ENCODE measurements around the gene DOCK4. TPM values are rescaled to one million over a fixed set of nuclear protein-coding genes. Genes with fewer than 3 reads are reported as not detected.

Gene DOCK4
- total and polyA plus RNA-seq, 10 of the 15 experiments (the other 5 are each of a cell fraction or from before 2014, with no cell fraction given): 0.03 to 0.73 (median 0.38) TPM

DNA sequence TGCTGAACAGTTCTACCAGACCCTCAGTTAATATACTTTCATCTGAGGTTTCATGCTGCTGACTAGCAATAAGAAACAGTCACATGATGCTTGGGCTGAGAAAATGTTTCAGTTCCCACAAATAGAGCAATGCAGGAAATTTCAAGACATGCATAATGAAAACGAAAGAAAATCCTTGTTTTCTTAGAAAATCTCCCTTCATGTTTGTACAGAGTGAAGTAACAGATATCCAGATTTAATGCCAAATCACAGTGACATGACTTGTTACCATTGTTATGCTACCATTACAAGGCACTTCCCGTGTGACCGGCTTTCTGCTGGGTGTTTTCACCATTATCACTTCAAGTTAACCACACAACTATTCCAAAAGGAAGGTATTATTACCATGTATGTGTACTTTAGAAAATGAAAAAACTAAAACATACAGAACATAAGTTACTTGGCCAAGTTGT is 121.7 kb downstream of the DOCK4 start (continued):
- TF ChIP-seq ZBTB4 (CRISPR knock-in tag; IDR thresholded peaks at IDR 0.05): no peak
- TF ChIP-seq CREB1 (IDR thresholded peaks at IDR 0.05; ENCODE audit: low read depth): no peak
- TF ChIP-seq GATAD2B (conservative IDR thresholded peaks at IDR 0.05; ENCODE audit: low read depth): no peak
- no peak for TF ChIP-seq YY1 (IDR thresholded peaks at IDR 0.05; ENCODE audit: low read depth, low read length)
- TF ChIP-seq KLF5 (IDR thresholded peaks at IDR 0.05; ENCODE audit: partially characterized antibody): no peak
- no peak for TF ChIP-seq PML (IDR thresholded peaks at IDR 0.05; ENCODE audit: low read length)
- no peak for TF ChIP-seq SIN3A (IDR thresholded peaks at IDR 0.05; ENCODE audit: low read depth, low read length)
- TF ChIP-seq JUNB (IDR thresholded peaks at IDR 0.05): no peak
- TF ChIP-seq, protein P1, sequence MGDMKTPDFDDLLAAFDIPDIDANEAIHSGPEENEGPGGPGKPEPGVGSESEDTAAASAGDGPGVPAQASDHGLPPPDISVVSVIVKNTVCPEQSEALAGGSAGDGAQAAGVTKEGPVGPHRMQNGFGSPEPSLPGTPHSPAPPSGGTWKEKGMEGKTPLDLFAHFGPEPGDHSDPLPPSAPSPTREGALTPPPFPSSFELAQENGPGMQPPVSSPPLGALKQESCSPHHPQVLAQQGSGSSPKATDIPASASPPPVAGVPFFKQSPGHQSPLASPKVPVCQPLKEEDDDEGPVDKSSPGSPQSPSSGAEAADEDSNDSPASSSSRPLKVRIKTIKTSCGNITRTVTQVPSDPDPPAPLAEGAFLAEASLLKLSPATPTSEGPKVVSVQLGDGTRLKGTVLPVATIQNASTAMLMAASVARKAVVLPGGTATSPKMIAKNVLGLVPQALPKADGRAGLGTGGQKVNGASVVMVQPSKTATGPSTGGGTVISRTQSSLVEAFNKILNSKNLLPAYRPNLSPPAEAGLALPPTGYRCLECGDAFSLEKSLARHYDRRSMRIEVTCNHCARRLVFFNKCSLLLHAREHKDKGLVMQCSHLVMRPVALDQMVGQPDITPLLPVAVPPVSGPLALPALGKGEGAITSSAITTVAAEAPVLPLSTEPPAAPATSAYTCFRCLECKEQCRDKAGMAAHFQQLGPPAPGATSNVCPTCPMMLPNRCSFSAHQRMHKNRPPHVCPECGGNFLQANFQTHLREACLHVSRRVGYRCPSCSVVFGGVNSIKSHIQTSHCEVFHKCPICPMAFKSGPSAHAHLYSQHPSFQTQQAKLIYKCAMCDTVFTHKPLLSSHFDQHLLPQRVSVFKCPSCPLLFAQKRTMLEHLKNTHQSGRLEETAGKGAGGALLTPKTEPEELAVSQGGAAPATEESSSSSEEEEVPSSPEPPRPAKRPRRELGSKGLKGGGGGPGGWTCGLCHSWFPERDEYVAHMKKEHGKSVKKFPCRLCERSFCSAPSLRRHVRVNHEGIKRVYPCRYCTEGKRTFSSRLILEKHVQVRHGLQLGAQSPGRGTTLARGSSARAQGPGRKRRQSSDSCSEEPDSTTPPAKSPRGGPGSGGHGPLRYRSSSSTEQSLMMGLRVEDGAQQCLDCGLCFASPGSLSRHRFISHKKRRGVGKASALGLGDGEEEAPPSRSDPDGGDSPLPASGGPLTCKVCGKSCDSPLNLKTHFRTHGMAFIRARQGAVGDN (IDR thresholded peaks at IDR 0.05): no peak
- no peak for TF ChIP-seq CBFB (IDR thresholded peaks at IDR 0.05; ENCODE audit: low read depth)
- TF ChIP-seq SMAD5 (IDR thresholded peaks at IDR 0.05; ENCODE audit: low read depth): no peak
- TF ChIP-seq, protein P2, sequence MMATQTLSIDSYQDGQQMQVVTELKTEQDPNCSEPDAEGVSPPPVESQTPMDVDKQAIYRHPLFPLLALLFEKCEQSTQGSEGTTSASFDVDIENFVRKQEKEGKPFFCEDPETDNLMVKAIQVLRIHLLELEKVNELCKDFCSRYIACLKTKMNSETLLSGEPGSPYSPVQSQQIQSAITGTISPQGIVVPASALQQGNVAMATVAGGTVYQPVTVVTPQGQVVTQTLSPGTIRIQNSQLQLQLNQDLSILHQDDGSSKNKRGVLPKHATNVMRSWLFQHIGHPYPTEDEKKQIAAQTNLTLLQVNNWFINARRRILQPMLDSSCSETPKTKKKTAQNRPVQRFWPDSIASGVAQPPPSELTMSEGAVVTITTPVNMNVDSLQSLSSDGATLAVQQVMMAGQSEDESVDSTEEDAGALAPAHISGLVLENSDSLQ (IDR thresholded peaks at IDR 0.05): no peak
- TF ChIP-seq, protein P3, sequence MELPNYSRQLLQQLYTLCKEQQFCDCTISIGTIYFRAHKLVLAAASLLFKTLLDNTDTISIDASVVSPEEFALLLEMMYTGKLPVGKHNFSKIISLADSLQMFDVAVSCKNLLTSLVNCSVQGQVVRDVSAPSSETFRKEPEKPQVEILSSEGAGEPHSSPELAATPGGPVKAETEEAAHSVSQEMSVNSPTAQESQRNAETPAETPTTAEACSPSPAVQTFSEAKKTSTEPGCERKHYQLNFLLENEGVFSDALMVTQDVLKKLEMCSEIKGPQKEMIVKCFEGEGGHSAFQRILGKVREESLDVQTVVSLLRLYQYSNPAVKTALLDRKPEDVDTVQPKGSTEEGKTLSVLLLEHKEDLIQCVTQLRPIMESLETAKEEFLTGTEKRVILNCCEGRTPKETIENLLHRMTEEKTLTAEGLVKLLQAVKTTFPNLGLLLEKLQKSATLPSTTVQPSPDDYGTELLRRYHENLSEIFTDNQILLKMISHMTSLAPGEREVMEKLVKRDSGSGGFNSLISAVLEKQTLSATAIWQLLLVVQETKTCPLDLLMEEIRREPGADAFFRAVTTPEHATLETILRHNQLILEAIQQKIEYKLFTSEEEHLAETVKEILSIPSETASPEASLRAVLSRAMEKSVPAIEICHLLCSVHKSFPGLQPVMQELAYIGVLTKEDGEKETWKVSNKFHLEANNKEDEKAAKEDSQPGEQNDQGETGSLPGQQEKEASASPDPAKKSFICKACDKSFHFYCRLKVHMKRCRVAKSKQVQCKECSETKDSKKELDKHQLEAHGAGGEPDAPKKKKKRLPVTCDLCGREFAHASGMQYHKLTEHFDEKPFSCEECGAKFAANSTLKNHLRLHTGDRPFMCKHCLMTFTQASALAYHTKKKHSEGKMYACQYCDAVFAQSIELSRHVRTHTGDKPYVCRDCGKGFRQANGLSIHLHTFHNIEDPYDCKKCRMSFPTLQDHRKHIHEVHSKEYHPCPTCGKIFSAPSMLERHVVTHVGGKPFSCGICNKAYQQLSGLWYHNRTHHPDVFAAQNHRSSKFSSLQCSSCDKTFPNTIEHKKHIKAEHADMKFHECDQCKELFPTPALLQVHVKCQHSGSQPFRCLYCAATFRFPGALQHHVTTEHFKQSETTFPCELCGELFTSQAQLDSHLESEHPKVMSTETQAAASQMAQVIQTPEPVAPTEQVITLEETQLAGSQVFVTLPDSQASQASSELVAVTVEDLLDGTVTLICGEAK (IDR thresholded peaks at IDR 0.05; ENCODE audit: borderline replicate concordance): no peak
- no peak for TF ChIP-seq CREM (IDR thresholded peaks at IDR 0.05; ENCODE audit: low read depth)
- no peak for TF ChIP-seq RELA (IDR thresholded peaks at IDR 0.05; ENCODE audit: borderline replicate concordance, partially characterized antibody)
- TF ChIP-seq TCF7 (IDR thresholded peaks at IDR 0.05; ENCODE audit: borderline replicate concordance): no peak
- TF ChIP-seq ASH2L (IDR thresholded peaks at IDR 0.05; ENCODE audit: borderline replicate concordance, low read depth): no peak
- no peak for TF ChIP-seq PAX8 (IDR thresholded peaks at IDR 0.05)
- no peak for TF ChIP-seq TAF1 (IDR thresholded peaks at IDR 0.05; ENCODE audit: borderline replicate concordance, low read depth, low read length)
- TF ChIP-seq FOXM1 (IDR thresholded peaks at IDR 0.05; ENCODE audit: low read depth, low read length): 0 out of 2 replicates have a peak, but pooled peaks have one; percentile 14
